HepG2 (cell line): ENCODE results near the gene CCDC34. TPM values are rescaled to one million over a fixed set of nuclear protein-coding genes. Genes with fewer than 3 reads are reported as not detected.

Experiments used
- CC2D1A ChIP-seq: sonication (generic); formaldehyde crosslinking; IDR thresholded peaks from 2 replicates; pipeline ENCODE4 v1.8.1; 2023; ENCODE audit warnings: mild to moderate bottlenecking, missing genetic modification reagents
- FIP1L1 ChIP-seq: fragments of 200-400 bp; formaldehyde crosslinking; IDR thresholded peaks from 2 replicates; pipeline ENCODE4 v1.6.1; 2018; ENCODE audit warnings: low read depth, mild to moderate bottlenecking, low read length, moderate library complexity, borderline replicate concordance; ENCODE audit not compliant: insufficient read depth
- FOXP1 ChIP-seq, 2 experiments: fragments of 450-650 bp in 1 of 2; IDR thresholded peaks; 2 replicates each; pipeline ENCODE4 v1.6.1; 2017 to 2018; ENCODE audit warnings: antibody characterized with exemption in 1 of 2
- RFX1 ChIP-seq: fragments of 450-650 bp; IDR thresholded peaks from 2 replicates; pipeline ENCODE4 v1.6.1; 2017
- SALL1 ChIP-seq: sonication (generic); formaldehyde crosslinking; IDR thresholded peaks from 2 replicates; pipeline ENCODE4 v1.8.0; 2022; ENCODE audit warnings: mild to moderate bottlenecking, missing genetic modification reagents
- SMAD9 ChIP-seq: sonication (generic); formaldehyde crosslinking; IDR thresholded peaks from 2 replicates; pipeline ENCODE4 v1.5.1; 2020; ENCODE audit warnings: mild to moderate bottlenecking, missing genetic modification reagents
- ZFP36 ChIP-seq: fragments of 150-350 bp; IDR thresholded peaks from 2 replicates; pipeline ENCODE4 v1.6.1; 2018; ENCODE audit warnings: borderline replicate concordance, low read length, low read depth; ENCODE audit not compliant: partially characterized antibody
- ZFP82 ChIP-seq: sonication (generic); formaldehyde crosslinking; IDR thresholded peaks from 2 replicates; pipeline ENCODE4 v1.5.1; 2020; ENCODE audit warnings: mild to moderate bottlenecking, missing genetic modification reagents, borderline replicate concordance
- ZIK1 ChIP-seq: sonication (generic); formaldehyde crosslinking; IDR thresholded peaks from 2 replicates; pipeline ENCODE4 v1.5.0; 2020; ENCODE audit warnings: mild to moderate bottlenecking, low read depth, missing genetic modification reagents, borderline replicate concordance
- ZNF383 ChIP-seq: sonication (generic); formaldehyde crosslinking; IDR thresholded peaks from 2 replicates; pipeline ENCODE4 v1.4.0; 2020; ENCODE audit warnings: missing genetic modification reagents, mild to moderate bottlenecking, borderline replicate concordance
- ZNF660 ChIP-seq: sonication (generic); formaldehyde crosslinking; IDR thresholded peaks from 2 replicates; pipeline ENCODE4 v1.5.1; 2020; ENCODE audit warnings: mild to moderate bottlenecking, low read depth, missing genetic modification reagents, borderline replicate concordance
- polyA plus RNA-seq, 8 experiments: library from polyadenylated mRNA; depleted of rRNA in 3 of 8; stranded (reverse) in 7 of 8; unstranded in 1 of 8; fragments of >200 nt; fragmentation: Illumina TruSeq in 4 of 8; extraction: Trizol in 4 of 8; gene quantifications; 2 replicates each; pipeline versions ENCODE4 v1.2.1 to v1.2.3, GENCODE V29; 2011 to 2016; ENCODE audit warnings: low read depth in 4 of 8, missing spikeins in 1 of 8, mixed read lengths in 1 of 8; ENCODE audit not compliant: insufficient read depth in 1 of 8
- total RNA-seq, 5 experiments: library from RNA; depleted of rRNA; stranded (reverse); fragments of >200 nt; fragmentation: Illumina TruSeq; extraction: Trizol; gene quantifications; 2 replicates each; pipeline ENCODE4 v1.2.3, GENCODE V29; 2016; ENCODE audit warnings: low read depth in 1 of 5
- TF ChIP-seq, protein P1 (sequence below): sonication (generic); formaldehyde crosslinking; conservative IDR thresholded peaks from 2 replicates; pipeline ENCODE4 v1.4.0; 2020; ENCODE audit warnings: mild to moderate bottlenecking, missing genetic modification reagents, moderate library complexity
- TF ChIP-seq, protein P2 (sequence below): sonication (generic); formaldehyde crosslinking; IDR thresholded peaks from 2 replicates; pipeline ENCODE4 v1.4.0; 2020; ENCODE audit warnings: mild to moderate bottlenecking, missing genetic modification reagents, borderline replicate concordance
- TF ChIP-seq, protein P3 (sequence below), 2 experiments: sonication (generic) in 1 of 2; formaldehyde crosslinking in 1 of 2; IDR thresholded peaks; 2 replicates each; pipeline versions ENCODE4 v1.6.1 to v1.9.0; 2014 to 2022; ENCODE audit warnings: antibody characterized with exemption in 1 of 2, borderline replicate concordance in 1 of 2, inconsistent platforms in 1 of 2, low read depth in 1 of 2, missing genetic modification reagents in 1 of 2

Gene CCDC34
- total and polyA plus RNA-seq, 2 of the 13 experiments (the other 11 are each of a cell fraction or from before 2014, with no cell fraction given): 7.6 to 34.3 TPM

DNA sequence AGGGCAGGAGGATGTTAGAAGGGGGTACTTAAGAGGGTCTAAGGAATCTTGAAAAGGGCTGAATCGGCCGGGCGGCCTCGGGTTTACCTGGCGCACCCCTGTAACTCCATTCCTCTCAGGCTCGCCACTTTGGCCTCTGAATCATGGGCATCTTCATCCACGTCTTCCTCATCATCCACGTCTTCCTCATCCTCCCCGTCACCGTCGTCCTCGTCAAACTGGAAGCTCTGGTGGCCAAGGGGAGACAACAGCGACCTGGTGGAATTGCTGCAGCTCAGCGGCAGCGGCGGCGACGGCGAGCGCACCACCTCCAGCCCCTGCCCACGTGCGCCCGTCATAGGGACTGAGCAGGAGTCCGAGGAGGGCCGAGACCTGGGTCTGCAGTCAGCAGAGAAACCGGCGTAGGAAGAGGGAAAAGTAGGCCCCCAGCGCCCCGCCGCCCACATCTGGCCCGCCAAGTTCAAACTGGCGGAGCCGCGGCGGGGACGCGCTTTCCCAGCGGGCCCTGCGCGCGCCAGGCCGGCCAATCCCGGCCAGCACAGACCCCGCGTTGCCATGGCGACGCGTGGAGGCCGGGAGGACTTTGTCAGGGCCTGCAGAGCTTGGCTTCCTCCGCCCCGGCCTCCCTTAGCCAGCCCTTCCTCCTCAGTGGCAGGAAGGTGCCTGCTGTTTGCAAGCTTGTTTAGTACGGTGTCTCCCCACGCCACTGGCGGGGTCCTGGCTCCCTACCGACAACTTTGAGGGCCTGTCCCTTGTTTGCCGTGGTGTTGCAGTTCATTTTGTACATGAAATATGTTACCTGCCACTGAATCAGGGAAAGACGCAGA lies at the start of gene CCDC34 (continued):
- no peak for TF ChIP-seq ZFP82 (CRISPR knock-in tag)
- TF ChIP-seq ZNF383 (CRISPR knock-in tag): no peak
- TF ChIP-seq ZFP36: no peak
- TF ChIP-seq RFX1: peak; percentile 96
- TF ChIP-seq, protein P1, sequence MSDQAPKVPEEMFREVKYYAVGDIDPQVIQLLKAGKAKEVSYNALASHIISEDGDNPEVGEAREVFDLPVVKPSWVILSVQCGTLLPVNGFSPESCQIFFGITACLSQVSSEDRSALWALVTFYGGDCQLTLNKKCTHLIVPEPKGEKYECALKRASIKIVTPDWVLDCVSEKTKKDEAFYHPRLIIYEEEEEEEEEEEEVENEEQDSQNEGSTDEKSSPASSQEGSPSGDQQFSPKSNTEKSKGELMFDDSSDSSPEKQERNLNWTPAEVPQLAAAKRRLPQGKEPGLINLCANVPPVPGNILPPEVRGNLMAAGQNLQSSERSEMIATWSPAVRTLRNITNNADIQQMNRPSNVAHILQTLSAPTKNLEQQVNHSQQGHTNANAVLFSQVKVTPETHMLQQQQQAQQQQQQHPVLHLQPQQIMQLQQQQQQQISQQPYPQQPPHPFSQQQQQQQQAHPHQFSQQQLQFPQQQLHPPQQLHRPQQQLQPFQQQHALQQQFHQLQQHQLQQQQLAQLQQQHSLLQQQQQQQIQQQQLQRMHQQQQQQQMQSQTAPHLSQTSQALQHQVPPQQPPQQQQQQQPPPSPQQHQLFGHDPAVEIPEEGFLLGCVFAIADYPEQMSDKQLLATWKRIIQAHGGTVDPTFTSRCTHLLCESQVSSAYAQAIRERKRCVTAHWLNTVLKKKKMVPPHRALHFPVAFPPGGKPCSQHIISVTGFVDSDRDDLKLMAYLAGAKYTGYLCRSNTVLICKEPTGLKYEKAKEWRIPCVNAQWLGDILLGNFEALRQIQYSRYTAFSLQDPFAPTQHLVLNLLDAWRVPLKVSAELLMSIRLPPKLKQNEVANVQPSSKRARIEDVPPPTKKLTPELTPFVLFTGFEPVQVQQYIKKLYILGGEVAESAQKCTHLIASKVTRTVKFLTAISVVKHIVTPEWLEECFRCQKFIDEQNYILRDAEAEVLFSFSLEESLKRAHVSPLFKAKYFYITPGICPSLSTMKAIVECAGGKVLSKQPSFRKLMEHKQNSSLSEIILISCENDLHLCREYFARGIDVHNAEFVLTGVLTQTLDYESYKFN (CRISPR knock-in tag): peak; percentile 74; the same call in 1 of the 2 replicates
- TF ChIP-seq SMAD9 (CRISPR knock-in tag): peak; percentile 81; the same call in 1 of the 2 replicates
- TF ChIP-seq CC2D1A (CRISPR knock-in tag): 0 out of 2 replicates have a peak, but pooled peaks have one; percentile 53
- TF ChIP-seq FOXP1 (IDR thresholded peaks at IDR 0.05): no peak
- 0 out of 2 replicates have a peak, but pooled peaks have one; percentile 8 for TF ChIP-seq FOXP1 (CRISPR knock-in tag; IDR thresholded peaks at IDR 0.05)
- TF ChIP-seq ZIK1: peak; percentile 59; the same call in 1 of the 2 replicates
- TF ChIP-seq, protein P2, sequence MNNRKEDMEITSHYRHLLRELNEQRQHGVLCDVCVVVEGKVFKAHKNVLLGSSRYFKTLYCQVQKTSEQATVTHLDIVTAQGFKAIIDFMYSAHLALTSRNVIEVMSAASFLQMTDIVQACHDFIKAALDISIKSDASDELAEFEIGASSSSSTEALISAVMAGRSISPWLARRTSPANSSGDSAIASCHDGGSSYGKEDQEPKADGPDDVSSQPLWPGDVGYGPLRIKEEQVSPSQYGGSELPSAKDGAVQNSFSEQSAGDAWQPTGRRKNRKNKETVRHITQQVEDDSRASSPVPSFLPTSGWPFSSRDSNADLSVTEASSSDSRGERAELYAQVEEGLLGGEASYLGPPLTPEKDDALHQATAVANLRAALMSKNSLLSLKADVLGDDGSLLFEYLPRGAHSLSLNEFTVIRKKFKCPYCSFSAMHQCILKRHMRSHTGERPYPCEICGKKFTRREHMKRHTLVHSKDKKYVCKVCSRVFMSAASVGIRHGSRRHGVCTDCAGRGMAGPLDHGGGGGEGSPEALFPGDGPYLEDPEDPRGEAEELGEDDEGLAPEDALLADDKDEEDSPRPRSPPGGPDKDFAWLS (CRISPR knock-in tag): no peak
- TF ChIP-seq ZNF660 (CRISPR knock-in tag): no peak
- peak; percentile 94 for TF ChIP-seq SALL1 (CRISPR knock-in tag)
- TF ChIP-seq, protein P3, sequence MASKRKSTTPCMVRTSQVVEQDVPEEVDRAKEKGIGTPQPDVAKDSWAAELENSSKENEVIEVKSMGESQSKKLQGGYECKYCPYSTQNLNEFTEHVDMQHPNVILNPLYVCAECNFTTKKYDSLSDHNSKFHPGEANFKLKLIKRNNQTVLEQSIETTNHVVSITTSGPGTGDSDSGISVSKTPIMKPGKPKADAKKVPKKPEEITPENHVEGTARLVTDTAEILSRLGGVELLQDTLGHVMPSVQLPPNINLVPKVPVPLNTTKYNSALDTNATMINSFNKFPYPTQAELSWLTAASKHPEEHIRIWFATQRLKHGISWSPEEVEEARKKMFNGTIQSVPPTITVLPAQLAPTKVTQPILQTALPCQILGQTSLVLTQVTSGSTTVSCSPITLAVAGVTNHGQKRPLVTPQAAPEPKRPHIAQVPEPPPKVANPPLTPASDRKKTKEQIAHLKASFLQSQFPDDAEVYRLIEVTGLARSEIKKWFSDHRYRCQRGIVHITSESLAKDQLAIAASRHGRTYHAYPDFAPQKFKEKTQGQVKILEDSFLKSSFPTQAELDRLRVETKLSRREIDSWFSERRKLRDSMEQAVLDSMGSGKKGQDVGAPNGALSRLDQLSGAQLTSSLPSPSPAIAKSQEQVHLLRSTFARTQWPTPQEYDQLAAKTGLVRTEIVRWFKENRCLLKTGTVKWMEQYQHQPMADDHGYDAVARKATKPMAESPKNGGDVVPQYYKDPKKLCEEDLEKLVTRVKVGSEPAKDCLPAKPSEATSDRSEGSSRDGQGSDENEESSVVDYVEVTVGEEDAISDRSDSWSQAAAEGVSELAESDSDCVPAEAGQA (IDR thresholded peaks at IDR 0.05; ENCODE audit: low read depth): peak; percentile 60; the same call in 1 of the 2 replicates
- TF ChIP-seq, protein P3 (CRISPR knock-in tag; IDR thresholded peaks at IDR 0.05; ENCODE audit: borderline replicate concordance): no peak
- TF ChIP-seq FIP1L1: no peak
